SK-N-SH treated with all-trans-retinoic acid at 6 μM for 48 hours (cell line): ENCODE results near the gene ELK1.
"Not testable (repeated sequence)": the region's sequence is repeated elsewhere in the genome, so short reads cannot be mapped to it uniquely, and the experiment has no call there.

ENCODE experiments used
- ARNTL ChIP-seq: fragments of 450-650 bp; formaldehyde crosslinking; IDR thresholded peaks from 2 replicates; pipeline ENCODE4 v1.5.0; 2020; ENCODE audit warnings: low read depth, mild to moderate bottlenecking, moderate library complexity, borderline replicate concordance
- BACH2 ChIP-seq: fragments of 250-450 bp; sonication (Bioruptor Pico); IDR thresholded peaks from 2 replicates; pipeline ENCODE4 v1.9.0; 2021; ENCODE audit warnings: mild to moderate bottlenecking, borderline replicate concordance
- CREB5 ChIP-seq: fragments of 250-450 bp; sonication (Bioruptor Pico); IDR thresholded peaks from 2 replicates; pipeline ENCODE4 v1.5.1; 2020; ENCODE audit warnings: low read depth, mild to moderate bottlenecking, moderate library complexity
- CSDC2 ChIP-seq: fragments of 250-450 bp; sonication (Bioruptor Pico); IDR thresholded peaks from 2 replicates; pipeline ENCODE4 v1.5.0; 2020; ENCODE audit warnings: mild to moderate bottlenecking, moderate library complexity
- ESRRG ChIP-seq: fragments of 250-450 bp; sonication (Bioruptor Pico); IDR thresholded peaks from 2 replicates; pipeline ENCODE4 v1.6.1; 2021; ENCODE audit warnings: mild to moderate bottlenecking
- GLIS3 ChIP-seq: fragments of 250-450 bp; sonication (Bioruptor Pico); IDR thresholded peaks from 2 replicates; pipeline ENCODE4 v1.5.0; 2020; ENCODE audit warnings: mild to moderate bottlenecking, moderate library complexity
- POU6F1 ChIP-seq: fragments of 250-450 bp; sonication (Bioruptor Pico); IDR thresholded peaks from 2 replicates; pipeline ENCODE4 v1.8.0; 2021; ENCODE audit warnings: low read depth, mild to moderate bottlenecking, moderate library complexity, borderline replicate concordance
- PPARA ChIP-seq: fragments of 250-450 bp; sonication (Bioruptor Pico); IDR thresholded peaks from 2 replicates; pipeline ENCODE4 v1.5.0; 2020; ENCODE audit warnings: mild to moderate bottlenecking, borderline replicate concordance
- RARB ChIP-seq: fragments of 250-450 bp; sonication (Bioruptor Pico); IDR thresholded peaks from 2 replicates; pipeline ENCODE4 v1.8.0; 2021; ENCODE audit warnings: mild to moderate bottlenecking, moderate library complexity
- SNAI2 ChIP-seq: fragments of 250-450 bp; sonication (Bioruptor Pico); IDR thresholded peaks from 2 replicates; pipeline ENCODE4 v1.5.0; 2020; ENCODE audit warnings: mild to moderate bottlenecking, moderate library complexity
- TOX ChIP-seq: fragments of 250-450 bp; sonication (Bioruptor Pico); IDR thresholded peaks from 2 replicates; pipeline ENCODE4 v1.8.0; 2021; ENCODE audit warnings: mild to moderate bottlenecking, moderate library complexity, borderline replicate concordance
- ZFP30 ChIP-seq: fragments of 450-650 bp; formaldehyde crosslinking; IDR thresholded peaks from 2 replicates; pipeline ENCODE4 v1.5.0; 2022; ENCODE audit warnings: mild to moderate bottlenecking, moderate library complexity
- ZNF70 ChIP-seq: fragments of 450-650 bp; formaldehyde crosslinking; IDR thresholded peaks from 2 replicates; pipeline ENCODE4 v1.5.0; 2020; ENCODE audit warnings: mild to moderate bottlenecking, moderate library complexity
- TF ChIP-seq, protein P1 (sequence below): fragments of 250-450 bp; sonication (Bioruptor Pico); IDR thresholded peaks from 2 replicates; pipeline ENCODE4 v1.8.0; 2020; ENCODE audit warnings: mild to moderate bottlenecking, moderate library complexity, borderline replicate concordance

DNA sequence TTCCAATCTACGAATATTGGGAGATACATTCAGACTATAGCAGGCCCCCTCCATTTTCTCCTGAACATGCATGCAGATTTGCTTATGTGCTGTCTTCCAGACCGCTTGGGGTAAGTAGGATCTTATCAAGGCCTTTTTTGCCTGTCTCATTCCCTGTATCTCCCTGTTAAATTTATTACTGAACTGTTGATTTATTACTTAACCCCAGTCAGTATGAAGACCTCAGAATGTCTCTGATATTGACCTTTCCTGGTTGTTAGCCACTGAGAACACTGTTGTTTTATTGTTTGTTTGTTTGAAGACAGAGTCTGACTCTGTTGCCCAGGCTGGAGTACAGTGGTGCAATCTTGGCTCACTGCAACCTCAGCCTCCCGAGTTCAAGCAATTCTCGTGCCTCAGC is 15.4 kb upstream of the ELK1 start:
- TF ChIP-seq ARNTL (CRISPR knock-in tag); SNAI2 (CRISPR knock-in tag); ESRRG (CRISPR knock-in tag); TOX (CRISPR knock-in tag); RARB; BACH2 (CRISPR knock-in tag); ZFP30 (CRISPR knock-in tag); ZNF70; PPARA; POU6F1 (CRISPR knock-in tag); CREB5 (CRISPR knock-in tag); GLIS3 (CRISPR knock-in tag); CSDC2 (CRISPR knock-in tag): not testable (repeated sequence)
- TF ChIP-seq, protein P1, sequence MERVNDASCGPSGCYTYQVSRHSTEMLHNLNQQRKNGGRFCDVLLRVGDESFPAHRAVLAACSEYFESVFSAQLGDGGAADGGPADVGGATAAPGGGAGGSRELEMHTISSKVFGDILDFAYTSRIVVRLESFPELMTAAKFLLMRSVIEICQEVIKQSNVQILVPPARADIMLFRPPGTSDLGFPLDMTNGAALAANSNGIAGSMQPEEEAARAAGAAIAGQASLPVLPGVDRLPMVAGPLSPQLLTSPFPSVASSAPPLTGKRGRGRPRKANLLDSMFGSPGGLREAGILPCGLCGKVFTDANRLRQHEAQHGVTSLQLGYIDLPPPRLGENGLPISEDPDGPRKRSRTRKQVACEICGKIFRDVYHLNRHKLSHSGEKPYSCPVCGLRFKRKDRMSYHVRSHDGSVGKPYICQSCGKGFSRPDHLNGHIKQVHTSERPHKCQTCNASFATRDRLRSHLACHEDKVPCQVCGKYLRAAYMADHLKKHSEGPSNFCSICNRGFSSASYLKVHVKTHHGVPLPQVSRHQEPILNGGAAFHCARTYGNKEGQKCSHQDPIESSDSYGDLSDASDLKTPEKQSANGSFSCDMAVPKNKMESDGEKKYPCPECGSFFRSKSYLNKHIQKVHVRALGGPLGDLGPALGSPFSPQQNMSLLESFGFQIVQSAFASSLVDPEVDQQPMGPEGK (CRISPR knock-in tag), result not testable (repeated sequence)
